ENCODE data around the gene MYO9B.

DNA sequence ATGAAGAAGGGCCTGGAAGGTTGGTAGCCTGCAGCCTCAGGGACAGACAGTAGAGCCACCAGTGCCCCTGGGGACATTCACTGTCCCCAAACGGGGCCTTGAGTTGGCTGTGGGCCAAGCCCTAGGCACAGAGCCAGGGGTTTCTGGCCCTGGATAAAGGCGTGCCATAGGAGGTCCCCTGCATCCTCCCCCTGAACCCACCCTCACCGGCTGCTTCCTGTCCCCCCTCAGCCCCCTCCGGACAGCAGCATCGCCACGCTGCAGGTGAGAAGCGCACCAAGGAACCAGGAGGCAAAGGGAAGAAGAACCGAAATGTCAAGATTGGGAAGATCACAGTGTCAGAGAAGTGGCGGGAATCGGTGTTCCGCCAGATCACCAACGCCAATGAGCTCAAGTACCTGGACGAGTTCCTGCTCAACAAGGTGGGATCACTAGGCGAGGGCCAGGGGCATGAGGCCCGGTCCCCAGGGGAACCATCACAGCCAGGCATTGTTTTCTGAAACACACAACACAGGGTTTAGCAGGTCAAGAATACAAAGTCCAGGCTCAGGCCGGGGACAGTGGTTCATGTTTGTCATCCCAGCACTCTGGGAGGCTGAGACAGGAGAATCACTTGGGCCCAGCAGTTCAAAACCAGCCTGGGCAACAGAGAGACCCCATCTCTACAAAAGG lies 125.0 kb downstream of the MYO9B start:
- TF ChIP-seq EZH2 (IDR thresholded peaks at IDR 0.05; ENCODE audit: insufficient read depth, poor library complexity, severe bottlenecking): no peak
- no peak for TF ChIP-seq EZH2phosphoT487 (IDR thresholded peaks at IDR 0.05; ENCODE audit: insufficient read depth, low read depth)

All from GM23248 (cell line).